ENCODE measurements around the gene UST.
A peak's percentile ranks its signal among the peaks of the same experiment; 100 is the strongest.

Gene UST

GRCh38 chr6:149057464-149057840 lies 310.6 kb downstream of the UST start:
- no peak for TF ChIP-seq CTCF (IDR thresholded peaks at IDR 0.05; ENCODE audit: low read depth, low read length, missing control alignments)
- DNase-seq (ENCODE audit: low read depth) = no peak
- H3K4me3 ChIP-seq (ENCODE audit: low read depth, low read length) = no peak overlapping the region

- DNase-seq (ENCODE audit: low read depth) = no peak
- no peak overlapping the region for H3K4me3 ChIP-seq (ENCODE audit: low read depth, low read length)
- TF ChIP-seq CTCF (IDR thresholded peaks at IDR 0.05; ENCODE audit: low read depth, low read length, missing control alignments) = no peak
Measured at GRCh38 chr6:149059557-149059956, 312.7 kb downstream of the UST start.

GRCh38 chr6:149060300-149060984 lies 313.6 kb downstream of the UST start:
- no peak for DNase-seq (ENCODE audit: low read depth)
- TF ChIP-seq CTCF (IDR thresholded peaks at IDR 0.05; ENCODE audit: low read depth, low read length, missing control alignments) = no peak

GRCh38 chr6:149060985-149061760 lies 314.3 kb downstream of the UST start:
- DNase-seq (ENCODE audit: low read depth) = no peak
- H3K4me3 ChIP-seq (ENCODE audit: low read depth, low read length) = no peak overlapping the region; the same call in 1 of the 2 replicates
- no peak for TF ChIP-seq CTCF (IDR thresholded peaks at IDR 0.05; ENCODE audit: low read depth, low read length, missing control alignments)

More at GRCh38 chr6:149060300-149060984, 313.6 kb downstream of the UST start:
- peak overlapping the region; percentile 17 for H3K4me3 ChIP-seq (ENCODE audit: low read depth, low read length)

GRCh38 chr6:149061930-149062329 lies 315.1 kb downstream of the UST start:
- DNase-seq (ENCODE audit: low read depth) = no peak
- no peak for TF ChIP-seq CTCF (IDR thresholded peaks at IDR 0.05; ENCODE audit: low read depth, low read length, missing control alignments)
- H3K4me3 ChIP-seq (ENCODE audit: low read depth, low read length) = no peak overlapping the region

GRCh38 chr6:149062653-149063348 lies 316.0 kb downstream of the UST start:
- TF ChIP-seq CTCF (IDR thresholded peaks at IDR 0.05; ENCODE audit: low read depth, low read length, missing control alignments) = no peak
- H3K4me3 ChIP-seq (ENCODE audit: low read depth, low read length) = no peak overlapping the region
- DNase-seq (ENCODE audit: low read depth) = no peak
